ENCODE results near the gene ITGA2B.

The ITGA2B gene

GRCh38 chr17:44355642-44356099, 33.8 kb downstream of the ITGA2B start:
- H3K9me3 ChIP-seq (ENCODE audit: insufficient read depth, low read length): no peaks in the 10 kb centered on the region
- TF ChIP-seq CTCF (IDR thresholded peaks at IDR 0.05; ENCODE audit: low read depth, low read length) (no peak), EZH2phosphoT487 (IDR thresholded peaks at IDR 0.05; ENCODE audit: low read depth) (no peak)
- no peak overlapping the region for H3K9ac ChIP-seq (ENCODE audit: low read length)
- H3K27me3 ChIP-seq (ENCODE audit: low read depth, low read length): no peaks in the 10 kb centered on the region
- H3K4me2 ChIP-seq (ENCODE audit: low read length): no peak overlapping the region
- H3K27ac ChIP-seq (ENCODE audit: low read length): no peak overlapping the region
- H3K4me3 ChIP-seq (ENCODE audit: low read length): no peak overlapping the region
- no peak overlapping the region for H2AFZ ChIP-seq (ENCODE audit: low read depth, low read length)
- H3K4me1 ChIP-seq (ENCODE audit: low read length): peaks cover 8% of the 10 kb centered on the region
- H3K79me2 ChIP-seq (ENCODE audit: low read length): no peaks in the 10 kb centered on the region
- peaks cover 25% of the 10 kb centered on the region for H3K36me3 ChIP-seq (replicated peaks; ENCODE audit: low read depth, low read length)
- H4K20me1 ChIP-seq (ENCODE audit: insufficient read depth, low read length): peaks cover 8% of the 10 kb centered on the region; the same call in 1 of the 2 replicates

- Histone ChIP-seq H3K4me1 (ENCODE audit: low read length) (peaks cover 13% of the 10 kb centered on the region), H3K4me3 (ENCODE audit: low read length) (peak overlapping the region; percentile 82), H3K9me3 (ENCODE audit: insufficient read depth, low read length) (no peaks in the 10 kb centered on the region), H4K20me1 (ENCODE audit: insufficient read depth, low read length) (peaks cover 8% of the 10 kb centered on the region; the same call in 1 of the 2 replicates), H2AFZ (ENCODE audit: low read depth, low read length) (no peak overlapping the region), H3K4me2 (ENCODE audit: low read length) (peak overlapping the region; percentile 66), H3K27me3 (ENCODE audit: low read depth, low read length) (no peaks in the 10 kb centered on the region), H3K36me3 (replicated peaks; ENCODE audit: low read depth, low read length) (peaks cover 32% of the 10 kb centered on the region), H3K9ac (ENCODE audit: low read length) (peak overlapping the region; percentile 60), H3K27ac (ENCODE audit: low read length) (no peak overlapping the region), H3K79me2 (ENCODE audit: low read length) (peaks cover 2% of the 10 kb centered on the region; the same call in 1 of the 2 replicates)
- TF ChIP-seq CTCF (IDR thresholded peaks at IDR 0.05; ENCODE audit: low read depth, low read length) (peak; percentile 48), EZH2phosphoT487 (IDR thresholded peaks at IDR 0.05; ENCODE audit: low read depth) (no peak)
Measured at GRCh38 chr17:44354582-44355561, 34.6 kb downstream of the ITGA2B start.

GRCh38 chr17:44353672-44354331, 35.6 kb downstream of the ITGA2B start:
- peak overlapping the region; percentile 88 for H3K4me2 ChIP-seq (ENCODE audit: low read length)
- H3K4me3 ChIP-seq (ENCODE audit: low read length): peak overlapping the region; percentile 82
- TF ChIP-seq CTCF (IDR thresholded peaks at IDR 0.05; ENCODE audit: low read depth, low read length): no peak
- no peak for TF ChIP-seq EZH2phosphoT487 (IDR thresholded peaks at IDR 0.05; ENCODE audit: low read depth)
- peaks cover 13% of the 10 kb centered on the region for H3K79me2 ChIP-seq (ENCODE audit: low read length)
- H2AFZ ChIP-seq (ENCODE audit: low read depth, low read length): no peak overlapping the region
- H3K27me3 ChIP-seq (ENCODE audit: low read depth, low read length): no peaks in the 10 kb centered on the region
- peak overlapping the region; percentile 62 for H3K9ac ChIP-seq (ENCODE audit: low read length)
- H4K20me1 ChIP-seq (ENCODE audit: insufficient read depth, low read length): peaks cover 8% of the 10 kb centered on the region; the same call in 1 of the 2 replicates
- H3K4me1 ChIP-seq (ENCODE audit: low read length): peaks cover 24% of the 10 kb centered on the region
- no peaks in the 10 kb centered on the region for H3K9me3 ChIP-seq (ENCODE audit: insufficient read depth, low read length)
- H3K36me3 ChIP-seq (replicated peaks; ENCODE audit: low read depth, low read length): peaks cover 41% of the 10 kb centered on the region
- H3K27ac ChIP-seq (ENCODE audit: low read length): no peak overlapping the region

All from OCI-LY3 (cell line).